ENCODE results near the gene BRCA1. TPM values are rescaled to one million over a fixed set of nuclear protein-coding genes. Genes with fewer than 3 reads are reported as not detected.
A peak's percentile ranks its signal among the peaks of the same experiment; 100 is the strongest.
"Not testable (repeated sequence)": the region's sequence is repeated elsewhere in the genome, so short reads cannot be mapped to it uniquely, and the experiment has no call there.

The BRCA1 gene
- polyA plus RNA-seq, 2 of the 4 experiments (the other 2 are of a cell fraction) = 41.0 to 71.8 TPM

DNA sequence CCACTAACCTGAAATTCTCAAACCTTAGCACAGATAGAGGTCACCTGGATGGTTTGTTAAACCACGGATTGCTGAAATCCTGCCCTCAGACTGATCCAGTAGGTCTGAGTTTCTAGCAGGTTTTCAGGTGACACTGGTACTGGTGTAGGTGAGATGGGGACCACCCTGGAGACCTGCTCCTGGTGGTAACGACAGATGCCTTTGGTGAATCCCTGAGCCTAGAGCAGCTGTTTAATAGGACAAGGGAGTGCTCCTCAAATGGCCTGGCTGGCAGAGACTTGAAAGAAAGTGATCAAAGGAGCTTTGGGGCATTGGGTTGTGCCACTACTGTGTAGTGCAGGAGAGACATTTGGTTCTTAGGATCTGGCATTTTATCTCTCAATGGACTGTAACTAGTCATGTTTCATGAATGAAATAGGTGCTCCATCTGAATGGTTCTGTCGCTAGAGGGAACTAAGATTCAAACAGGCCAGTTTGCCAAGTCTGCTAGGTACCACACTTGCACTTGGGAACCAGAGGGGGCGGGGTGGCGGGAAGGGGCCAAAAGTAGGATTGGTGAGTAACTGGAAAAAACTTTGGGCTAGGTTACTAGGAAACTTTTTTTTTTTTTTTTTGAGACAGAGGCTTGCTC lies 121.5 kb downstream of the BRCA1 start:
- Histone ChIP-seq H3K4me2 (no peak overlapping the region), H3K4me3 (no peak overlapping the region), H3K27ac (0 out of 6 replicates have a peak overlapping the region, but pooled peaks of 1 of the 2 experiments have one; percentile 5), H3K4me1 (peaks cover 50% of the 10 kb centered on the region), H3K9me3 (no peaks in the 10 kb centered on the region)
- no peak for FAIRE-seq
- TF ChIP-seq ZC3H11A (IDR thresholded peaks at IDR 0.05) (no peak), HOXB13 (CRISPR knock-in tag; IDR thresholded peaks at IDR 0.05; ENCODE audit: low read depth) (no peak), KDM1A (IDR thresholded peaks at IDR 0.05; ENCODE audit: low read depth) (no peak), MYC (IDR thresholded peaks at IDR 0.05; ENCODE audit: borderline replicate concordance, low read length) (no peak), EP300 (IDR thresholded peaks at IDR 0.05) (no peak), KDM5A (IDR thresholded peaks at IDR 0.05) (no peak), HEYL (CRISPR knock-in tag; IDR thresholded peaks at IDR 0.05) (no peak), FOXS1 (CRISPR knock-in tag; IDR thresholded peaks at IDR 0.05) (no peak), POLR2AphosphoS2 (conservative IDR thresholded peaks at IDR 0.05; ENCODE audit: low read length) (peak; percentile 50), HOXB5 (CRISPR knock-in tag; IDR thresholded peaks at IDR 0.05) (no peak), MAFK (IDR thresholded peaks at IDR 0.05; ENCODE audit: partially characterized antibody) (no peak), FOSB (CRISPR knock-in tag; IDR thresholded peaks at IDR 0.05) (peak; percentile 93), TFCP2L1 (CRISPR knock-in tag; IDR thresholded peaks at IDR 0.05) (peak; percentile 75; the same call in 1 of the 2 replicates), NR3C1 (IDR thresholded peaks at IDR 0.05) (no peak), SMC3 (IDR thresholded peaks at IDR 0.05) (no peak), TP53 (CRISPR knock-in tag; IDR thresholded peaks at IDR 0.05) (no peak; the same call in 1 of the 2 replicates), EHF (CRISPR knock-in tag; IDR thresholded peaks at IDR 0.05) (no peak), HOXA7 (CRISPR knock-in tag; IDR thresholded peaks at IDR 0.05) (0 out of 2 replicates have a peak, but pooled peaks have one; percentile 41)
- TF ChIP-seq, protein P1, sequence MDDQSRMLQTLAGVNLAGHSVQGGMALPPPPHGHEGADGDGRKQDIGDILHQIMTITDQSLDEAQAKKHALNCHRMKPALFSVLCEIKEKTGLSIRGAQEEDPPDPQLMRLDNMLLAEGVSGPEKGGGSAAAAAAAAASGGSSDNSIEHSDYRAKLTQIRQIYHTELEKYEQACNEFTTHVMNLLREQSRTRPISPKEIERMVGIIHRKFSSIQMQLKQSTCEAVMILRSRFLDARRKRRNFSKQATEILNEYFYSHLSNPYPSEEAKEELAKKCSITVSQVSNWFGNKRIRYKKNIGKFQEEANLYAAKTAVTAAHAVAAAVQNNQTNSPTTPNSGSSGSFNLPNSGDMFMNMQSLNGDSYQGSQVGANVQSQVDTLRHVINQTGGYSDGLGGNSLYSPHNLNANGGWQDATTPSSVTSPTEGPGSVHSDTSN (IDR thresholded peaks at IDR 0.05) = peak; percentile 6; the same call in 1 of the 2 replicates
- TF ChIP-seq, protein P2, sequence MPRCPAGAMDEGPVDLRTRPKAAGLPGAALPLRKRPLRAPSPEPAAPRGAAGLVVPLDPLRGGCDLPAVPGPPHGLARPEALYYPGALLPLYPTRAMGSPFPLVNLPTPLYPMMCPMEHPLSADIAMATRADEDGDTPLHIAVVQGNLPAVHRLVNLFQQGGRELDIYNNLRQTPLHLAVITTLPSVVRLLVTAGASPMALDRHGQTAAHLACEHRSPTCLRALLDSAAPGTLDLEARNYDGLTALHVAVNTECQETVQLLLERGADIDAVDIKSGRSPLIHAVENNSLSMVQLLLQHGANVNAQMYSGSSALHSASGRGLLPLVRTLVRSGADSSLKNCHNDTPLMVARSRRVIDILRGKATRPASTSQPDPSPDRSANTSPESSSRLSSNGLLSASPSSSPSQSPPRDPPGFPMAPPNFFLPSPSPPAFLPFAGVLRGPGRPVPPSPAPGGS (IDR thresholded peaks at IDR 0.05) = no peak
- TF ChIP-seq, protein P3, sequence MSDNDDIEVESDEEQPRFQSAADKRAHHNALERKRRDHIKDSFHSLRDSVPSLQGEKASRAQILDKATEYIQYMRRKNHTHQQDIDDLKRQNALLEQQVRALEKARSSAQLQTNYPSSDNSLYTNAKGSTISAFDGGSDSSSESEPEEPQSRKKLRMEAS (IDR thresholded peaks at IDR 0.05) = 0 out of 2 replicates have a peak, but pooled peaks have one; percentile 13
- TF ChIP-seq, protein P4, sequence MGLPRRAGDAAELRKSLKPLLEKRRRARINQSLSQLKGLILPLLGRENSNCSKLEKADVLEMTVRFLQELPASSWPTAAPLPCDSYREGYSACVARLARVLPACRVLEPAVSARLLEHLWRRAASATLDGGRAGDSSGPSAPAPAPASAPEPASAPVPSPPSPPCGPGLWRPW (IDR thresholded peaks at IDR 0.05) = no peak
- ChIA-PET POLR2A (interaction anchor here (1.3 kb wide), 1 partner anchor 21 kb away, joined by 4 read pairs; no protein-coding TSS in a partner anchor), CTCF (interaction anchor here (1.4 to 2.0 kb wide), 2 partner anchors 17 to 161 kb away, joined by 3 to 7 read pairs; no protein-coding TSS in a partner anchor)
- WGBS (ENCODE audit: missing lambda C conversion rate) = 78% methylated on average over 5 of the region's 5 CpGs
- DNase-seq (ENCODE audit: low read depth in 1 of 2, low spot score in 1 of 2) = peak in 1 of 2 experiments; percentile 80
- peak; percentile 47 to 68 for ATAC-seq

DNA sequence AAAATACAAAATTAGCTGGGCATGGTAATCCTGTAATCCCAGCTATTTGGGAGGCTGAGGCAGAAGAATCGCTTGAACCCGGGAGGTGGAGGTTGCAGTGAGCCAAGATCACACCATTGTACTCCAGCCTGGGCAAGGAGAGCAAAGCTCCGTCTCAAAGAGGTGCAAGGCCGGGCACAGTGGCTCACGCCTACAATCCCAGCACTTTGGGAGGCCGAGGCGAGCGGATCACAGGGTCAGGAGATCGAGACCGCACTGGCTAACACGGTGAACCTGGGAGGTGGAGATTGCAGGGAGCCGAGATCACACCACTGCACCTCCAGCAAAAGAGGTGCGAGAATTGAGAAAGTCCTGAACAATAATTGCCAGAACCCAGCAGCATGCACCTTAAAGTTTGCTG lies 124.3 kb downstream of the BRCA1 start:
- not testable (repeated sequence) for FAIRE-seq; ATAC-seq; H3K9me3 ChIP-seq; H3K4me3 ChIP-seq; DNase-seq (ENCODE audit: low read depth in 1 of 2, low spot score in 1 of 2)
- 88% methylated on average over 13 of the region's 13 CpGs for WGBS (ENCODE audit: missing lambda C conversion rate)
- Histone ChIP-seq H3K4me1 (peaks cover 51% of the 10 kb centered on the region), H3K4me2 (peak overlapping the region; percentile 94), H3K27ac (peak overlapping the region in 1 of 2 experiments; percentile 27; a peak in 2 of 6 replicates)
- CTCF ChIA-PET = interaction anchor here (0.7 to 1.4 kb wide), 6 partner anchors 10 to 157 kb away, joined by 3 to 4 read pairs (median 3); partner anchors contain the start of genes AOC2 and PTGES3L
- POLR2A ChIA-PET = interaction anchor here (0.9 to 1.1 kb wide), 2 partner anchors 12 to 20 kb away, joined by 3 to 4 read pairs; no protein-coding TSS in a partner anchor
- 0 out of 2 replicates have a peak, but pooled peaks have one; percentile 51 for TF ChIP-seq HOXA7 (CRISPR knock-in tag; IDR thresholded peaks at IDR 0.05)
